ENCODE data around the gene JADE2.

The JADE2 gene

DNA sequence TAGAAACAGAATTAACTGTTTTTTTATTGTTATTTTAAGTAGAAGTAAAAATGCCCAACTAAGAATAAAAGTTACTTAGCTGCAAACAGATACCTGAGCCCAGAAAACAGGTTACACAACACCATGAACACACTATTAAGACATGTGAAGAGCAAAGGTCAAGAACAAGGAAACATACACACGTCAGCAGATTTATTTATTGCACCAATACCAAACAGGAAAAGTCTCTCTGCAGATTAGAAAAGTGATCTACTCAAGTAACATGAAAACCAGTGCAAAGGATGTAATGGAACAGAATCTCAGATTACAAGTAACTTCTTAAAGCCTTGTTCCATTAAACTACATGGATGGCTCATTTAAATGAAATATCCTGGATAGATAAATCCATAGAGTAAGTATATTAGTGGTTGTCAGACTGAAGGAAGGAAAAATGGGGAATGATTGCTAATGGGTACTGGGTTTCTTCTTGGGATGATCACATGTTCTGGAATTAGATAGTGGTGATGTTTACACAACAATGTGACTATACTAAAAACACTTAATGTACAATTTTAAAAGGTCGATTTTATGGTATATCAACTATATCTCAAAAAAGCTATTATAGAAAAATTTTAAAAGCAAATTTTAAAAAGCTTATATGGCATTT, 101.0 kb downstream of the JADE2 start:
- peaks cover 20% of the 10 kb centered on the region for H3K4me1 Mint-ChIP-seq
- H3K36me3 Mint-ChIP-seq, result peaks cover 26% of the 10 kb centered on the region
- H3K4me3 Mint-ChIP-seq, result no peak overlapping the region
- H3K9me3 Mint-ChIP-seq, result no peaks in the 10 kb centered on the region
- no peaks in the 10 kb centered on the region for H3K27me3 Mint-ChIP-seq
- no peak for DNase-seq
- CTCF ChIA-PET, result no interaction called here
- H3K27ac Mint-ChIP-seq, result no peak overlapping the region

Data from activated naive CD4-positive, alpha-beta T cell treated with anti-CD3 and anti-CD28 coated beads, Interleukin-2, amount 10 ng/mL, durations not matched to agents 7 days and 5 days (primary cell).